GM23248 (cell line): Measurements from ENCODE around the gene HSD17B8. TPM values are rescaled to one million over a fixed set of nuclear protein-coding genes. Genes with fewer than 3 reads are reported as not detected.

Experiments
- DNase-seq: peaks from one replicate; pipeline ENCODE4 v3.0.0-alpha.2; 2015
- H2AFZ ChIP-seq: fragments of 200-600 bp; sonication (generic); 2 replicates; pipeline ENCODE4 v1.6.1; 2016; ENCODE audit warnings: antibody characterized with exemption
- H3F3A ChIP-seq: fragments of 200-600 bp; sonication (generic); 2 replicates; pipeline ENCODE4 v1.6.1; 2016; ENCODE audit warnings: mild to moderate bottlenecking, antibody characterized with exemption, mixed run types; ENCODE audit not compliant: insufficient read depth
- H3K27ac ChIP-seq: fragments of 200-600 bp; sonication (generic); 2 replicates; pipeline ENCODE4 v1.5.1; 2016; ENCODE audit warnings: mild to moderate bottlenecking
- H3K27me3 ChIP-seq: fragments of 200-600 bp; sonication (generic); replicated peaks from 2 replicates; pipeline ENCODE4 v1.6.1; 2016; ENCODE audit warnings: mild to moderate bottlenecking; ENCODE audit not compliant: insufficient read depth
- H3K36me3 ChIP-seq: fragments of 200-600 bp; sonication (generic); 2 replicates; pipeline ENCODE4 v1.6.1; 2016; ENCODE audit warnings: low read depth, mild to moderate bottlenecking
- H3K4me1 ChIP-seq: fragments of 200-600 bp; sonication (generic); 2 replicates; pipeline ENCODE4 v1.6.1; 2016; ENCODE audit warnings: mild to moderate bottlenecking; ENCODE audit not compliant: insufficient read depth
- H3K4me2 ChIP-seq: fragments of 200-600 bp; sonication (generic); one replicate; pipeline ENCODE4 v1.6.1; 2016; ENCODE audit warnings: mild to moderate bottlenecking; ENCODE audit not compliant: unreplicated experiment
- H3K4me3 ChIP-seq: fragments of 200-600 bp; sonication (generic); 2 replicates; pipeline ENCODE4 v1.5.1; 2016; ENCODE audit warnings: mild to moderate bottlenecking
- H3K79me2 ChIP-seq: fragments of 200-600 bp; sonication (generic); 2 replicates; pipeline ENCODE4 v1.6.1; 2016; ENCODE audit warnings: mild to moderate bottlenecking; ENCODE audit not compliant: insufficient read depth
- H3K9ac ChIP-seq: fragments of 200-600 bp; sonication (generic); 2 replicates; pipeline ENCODE4 v1.6.1; 2016; ENCODE audit warnings: mild to moderate bottlenecking
- H3K9me2 ChIP-seq: fragments of 200-600 bp; sonication (generic); 2 replicates; pipeline ENCODE4 v1.6.1; 2016; ENCODE audit warnings: mixed run types, mild to moderate bottlenecking, moderate library complexity; ENCODE audit not compliant: insufficient read depth
- H3K9me3 ChIP-seq: fragments of 200-600 bp; sonication (generic); one replicate; pipeline ENCODE4 v1.6.1; 2017; ENCODE audit warnings: low read depth
- H4K20me1 ChIP-seq: fragments of 200-600 bp; sonication (generic); 2 replicates; pipeline ENCODE4 v1.6.0; 2016; ENCODE audit not compliant: insufficient read depth
- EZH2 ChIP-seq: fragments of 200-600 bp; sonication (generic); IDR thresholded peaks from 2 replicates; pipeline ENCODE4 v1.6.1; 2018; ENCODE audit warnings: antibody characterized with exemption, mild to moderate bottlenecking; ENCODE audit not compliant: insufficient read depth, poor library complexity, severe bottlenecking
- EZH2phosphoT487 ChIP-seq: fragments of 200-600 bp; sonication (generic); IDR thresholded peaks from 2 replicates; pipeline ENCODE4 v1.6.1; 2018; ENCODE audit warnings: antibody characterized with exemption, moderate library complexity, mild to moderate bottlenecking, low read depth; ENCODE audit not compliant: insufficient read depth
- WGBS, 2 experiments: methylation state at CpG; one replicate each; pipeline ENCODE4 v1.1.6; 2015 to 2017; ENCODE audit warnings: low lambda C conversion rate in 2 of 2, low coverage in 1 of 2; ENCODE audit errors: missing lambda C conversion rate in 2 of 2; 5-methylcytosine and 5-hydroxymethylcytosine counted together
- in situ Hi-C: fragments of 300-500 bp; cut with MboI; formaldehyde crosslinking; loops from 2 replicates; pipeline ENCODE4 v1.15.0; 2020
- polyA plus RNA-seq: library from polyadenylated mRNA; unstranded; fragments of >200 nt; fragmentation: Nextera tagmentation; extraction: Ambion mirVana; gene quantifications from 2 replicates; pipeline ENCODE4 v1.2.1, GENCODE V29; 2016
- total RNA-seq: library from RNA; depleted of rRNA; stranded (reverse); fragments of >200 nt; shearing (Covaris generic); gene quantifications from 2 replicates; pipeline ENCODE4 v1.2.3, GENCODE V29; 2014

The HSD17B8 gene
- total and polyA plus RNA-seq, 2 experiments from 2014 or later, result 3.7 to 5.6 TPM

DNA sequence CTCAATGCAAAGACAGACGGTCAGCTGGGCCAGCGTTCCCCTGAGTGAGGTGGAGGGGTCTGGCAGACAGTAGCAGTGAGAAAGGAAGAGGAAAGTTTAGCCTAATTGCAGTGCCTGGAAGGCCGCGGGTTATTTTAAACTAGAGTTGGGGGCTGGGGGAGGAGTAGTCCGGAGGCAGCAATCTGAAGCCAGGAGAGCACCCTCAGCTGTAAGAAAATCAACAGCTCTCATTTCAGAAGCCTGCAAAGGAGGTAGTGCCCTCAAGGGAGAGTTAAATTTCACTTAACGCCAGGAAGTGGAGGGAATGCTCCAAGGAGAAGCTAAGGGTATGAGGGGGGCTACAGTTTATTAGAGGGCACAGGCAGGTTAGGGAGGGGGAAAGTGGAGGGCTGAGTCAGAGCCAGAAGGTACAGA is 30.8 kb downstream of the HSD17B8 start:
- in situ Hi-C loops, result no loop called here

DNA sequence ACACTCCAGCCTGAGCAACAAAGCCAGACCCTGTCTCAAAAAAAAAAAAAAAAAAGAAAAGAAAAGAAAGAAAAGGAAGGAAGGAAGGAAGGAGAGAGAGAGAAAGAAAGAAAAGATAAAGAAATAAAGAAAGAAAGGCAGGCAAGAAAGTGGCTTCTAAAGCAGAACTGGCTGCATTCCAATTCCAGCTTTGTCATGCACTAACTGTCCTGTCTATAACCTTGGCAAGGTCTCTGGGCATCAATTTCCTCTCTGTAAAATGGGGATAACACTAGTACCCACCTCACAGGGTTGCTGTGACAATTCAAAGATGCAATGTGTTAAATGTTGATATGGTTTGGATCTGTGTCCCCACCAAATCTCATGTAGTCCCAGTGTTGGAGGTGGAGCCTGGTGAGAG is 31.9 kb downstream of the HSD17B8 start:
- H3K27ac ChIP-seq, result no peak overlapping the region
- H4K20me1 ChIP-seq, result no peaks in the 10 kb centered on the region
- peaks cover 31% of the 10 kb centered on the region for H3K27me3 ChIP-seq
- no peaks in the 10 kb centered on the region for H3F3A ChIP-seq
- DNase-seq, result no peak
- in situ Hi-C loops, result no loop called here
- H3K79me2 ChIP-seq, result no peaks in the 10 kb centered on the region
- H3K9me3 ChIP-seq, result no peaks in the 10 kb centered on the region
- H3K4me1 ChIP-seq, result no peaks in the 10 kb centered on the region
- H3K9ac ChIP-seq, result no peak overlapping the region
- H2AFZ ChIP-seq, result no peak overlapping the region
- no peaks in the 10 kb centered on the region for H3K36me3 ChIP-seq
- no peak overlapping the region for H3K4me3 ChIP-seq
- H3K4me2 ChIP-seq, result no peak overlapping the region
- H3K9me2 ChIP-seq, result no peaks in the 10 kb centered on the region
- no peak for TF ChIP-seq EZH2phosphoT487
- no peak for TF ChIP-seq EZH2

More for the DNA sequence above, 30.8 kb downstream of the HSD17B8 start:
- no peak for DNase-seq
- H3K36me3 ChIP-seq, result no peaks in the 10 kb centered on the region
- no peak overlapping the region for H3K27ac ChIP-seq
- no peaks in the 10 kb centered on the region for H3F3A ChIP-seq
- peaks cover 38% of the 10 kb centered on the region for H3K27me3 ChIP-seq
- H3K9ac ChIP-seq, result no peak overlapping the region
- no peaks in the 10 kb centered on the region for H3K9me3 ChIP-seq
- TF ChIP-seq EZH2phosphoT487, result no peak
- H3K9me2 ChIP-seq, result no peaks in the 10 kb centered on the region
- no peaks in the 10 kb centered on the region for H4K20me1 ChIP-seq
- H3K4me1 ChIP-seq, result no peaks in the 10 kb centered on the region
- 10% methylated on average over 6 of the region's 6 CpGs for WGBS, 2 experiments
- H3K4me2 ChIP-seq, result no peak overlapping the region
- no peak overlapping the region for H3K4me3 ChIP-seq
- no peaks in the 10 kb centered on the region for H3K79me2 ChIP-seq
- H2AFZ ChIP-seq, result no peak overlapping the region

DNA sequence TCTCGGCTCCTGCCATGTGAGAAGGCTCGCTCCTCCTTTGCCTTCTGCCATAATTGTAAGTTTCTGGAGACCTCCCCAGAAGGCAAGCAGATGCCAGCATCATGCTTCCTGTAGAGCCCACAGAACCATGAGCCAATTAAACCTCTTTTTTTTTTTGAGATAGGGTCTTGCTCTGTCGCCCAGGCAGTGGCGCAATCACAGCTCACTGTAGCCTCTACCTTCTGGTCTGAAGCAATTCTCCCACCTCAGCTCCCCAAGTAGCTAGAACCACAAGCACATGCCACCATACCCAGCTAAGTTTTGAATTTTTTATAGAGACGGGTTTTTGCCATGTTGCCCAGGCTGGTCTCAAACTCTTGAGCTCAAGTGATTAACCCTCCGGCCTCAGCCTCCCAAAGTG is 32.4 kb downstream of the HSD17B8 start:
- 59 to 66% methylated on average over 6 of the region's 6 CpGs for WGBS, 2 experiments
- Histone ChIP-seq H3K79me2 (no peaks in the 10 kb centered on the region), H3K4me1 (no peaks in the 10 kb centered on the region), H4K20me1 (no peaks in the 10 kb centered on the region), H3K9me2 (no peaks in the 10 kb centered on the region), H3K36me3 (no peaks in the 10 kb centered on the region), H3K4me3 (no peak overlapping the region), H3K27ac (no peak overlapping the region), H3K4me2 (no peak overlapping the region), H3K9ac (no peak overlapping the region), H3K9me3 (no peaks in the 10 kb centered on the region), H3K27me3 (peaks cover 27% of the 10 kb centered on the region), H3F3A (no peaks in the 10 kb centered on the region), H2AFZ (no peak overlapping the region)
- in situ Hi-C loops, result no loop called here
- no peak for DNase-seq
- TF ChIP-seq EZH2phosphoT487, result no peak
- no peak for TF ChIP-seq EZH2

DNA sequence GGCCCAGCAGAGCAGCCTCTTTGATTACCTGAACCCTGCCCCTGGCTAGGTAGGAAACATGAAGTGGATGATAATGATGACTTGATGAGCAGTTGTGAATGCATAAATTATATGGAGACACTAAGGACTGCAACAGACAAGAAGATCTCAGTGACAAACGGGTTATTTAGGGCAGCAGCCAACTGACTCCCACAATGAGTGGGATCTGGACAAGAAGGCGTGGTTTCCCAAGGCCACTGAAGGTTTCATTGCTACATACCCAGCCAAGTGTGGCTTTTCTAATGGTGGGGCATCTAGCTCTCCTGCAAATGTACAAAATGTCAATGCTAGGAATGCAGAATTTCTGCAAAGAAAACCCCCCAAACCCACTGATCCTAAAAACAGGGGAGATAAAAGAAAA is 33.3 kb downstream of the HSD17B8 start:
- no peaks in the 10 kb centered on the region for H3K36me3 ChIP-seq
- no peaks in the 10 kb centered on the region for H3F3A ChIP-seq
- no peak overlapping the region for H3K27ac ChIP-seq
- no peaks in the 10 kb centered on the region for H4K20me1 ChIP-seq
- in situ Hi-C loops, result no loop called here
- TF ChIP-seq EZH2phosphoT487 (no peak), EZH2 (no peak)
- no peak overlapping the region for H3K4me3 ChIP-seq
- no peaks in the 10 kb centered on the region for H3K9me3 ChIP-seq
- H3K9me2 ChIP-seq, result no peaks in the 10 kb centered on the region
- no peak for DNase-seq
- no peaks in the 10 kb centered on the region for H3K4me1 ChIP-seq
- peaks cover 27% of the 10 kb centered on the region for H3K27me3 ChIP-seq
- H3K4me2 ChIP-seq, result no peak overlapping the region
- WGBS, 2 experiments, result 21 to 26% methylated on average over 2 of the region's 2 CpGs
- H3K79me2 ChIP-seq, result no peaks in the 10 kb centered on the region
- no peak overlapping the region for H2AFZ ChIP-seq
- H3K9ac ChIP-seq, result no peak overlapping the region

DNA sequence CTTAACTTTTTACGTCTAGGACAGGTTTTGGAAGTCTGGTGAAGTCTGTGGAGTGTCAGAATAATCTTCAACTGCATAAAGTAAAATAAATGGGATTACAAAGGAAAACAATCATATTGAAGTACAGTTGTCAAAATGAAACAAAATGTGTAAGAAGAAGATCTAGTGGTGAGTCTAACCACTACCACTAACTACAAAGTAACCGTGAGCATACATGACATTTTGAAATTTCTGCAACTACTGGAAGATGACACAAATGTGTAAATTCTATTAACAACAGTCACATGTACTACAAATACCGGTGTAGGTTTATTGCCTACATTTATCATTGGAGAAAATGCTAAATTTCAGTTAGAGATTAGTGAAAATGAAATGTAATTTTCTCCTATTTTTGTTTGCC is 37.5 kb downstream of the HSD17B8 start:
- H3K36me3 ChIP-seq, result no peaks in the 10 kb centered on the region
- H3K27me3 ChIP-seq, result peaks cover 7% of the 10 kb centered on the region; the same call in 1 of the 2 replicates
- in situ Hi-C loops, result loop anchor here (10.0 kb wide), 1 partner anchor 227 kb away; no protein-coding TSS in a partner anchor
- H3K79me2 ChIP-seq, result no peaks in the 10 kb centered on the region
- no peak overlapping the region for H2AFZ ChIP-seq
- no peak for DNase-seq
- H3K9ac ChIP-seq, result no peak overlapping the region
- H3F3A ChIP-seq, result no peaks in the 10 kb centered on the region
- H3K27ac ChIP-seq, result no peak overlapping the region
- no peaks in the 10 kb centered on the region for H3K9me2 ChIP-seq
- H3K4me1 ChIP-seq, result no peaks in the 10 kb centered on the region
- no peak overlapping the region for H3K4me3 ChIP-seq
- TF ChIP-seq EZH2phosphoT487 (no peak), EZH2 (no peak)
- no peaks in the 10 kb centered on the region for H4K20me1 ChIP-seq
- no peak overlapping the region for H3K4me2 ChIP-seq
- no peaks in the 10 kb centered on the region for H3K9me3 ChIP-seq
- 52 to 54% methylated on average over 3 of the region's 3 CpGs for WGBS, 2 experiments
